HG03039 (cell line): Measurements from ENCODE around the gene FN3K.

Experiments used
- ATAC-seq: cut with Tn5 transposase; IDR thresholded peaks from one replicate; pipeline ENCODE4 v1.9.1; 2021; ENCODE audit warnings: mild to moderate bottlenecking, moderate library complexity; ENCODE audit not compliant: unreplicated experiment

FN3K gene

DNA sequence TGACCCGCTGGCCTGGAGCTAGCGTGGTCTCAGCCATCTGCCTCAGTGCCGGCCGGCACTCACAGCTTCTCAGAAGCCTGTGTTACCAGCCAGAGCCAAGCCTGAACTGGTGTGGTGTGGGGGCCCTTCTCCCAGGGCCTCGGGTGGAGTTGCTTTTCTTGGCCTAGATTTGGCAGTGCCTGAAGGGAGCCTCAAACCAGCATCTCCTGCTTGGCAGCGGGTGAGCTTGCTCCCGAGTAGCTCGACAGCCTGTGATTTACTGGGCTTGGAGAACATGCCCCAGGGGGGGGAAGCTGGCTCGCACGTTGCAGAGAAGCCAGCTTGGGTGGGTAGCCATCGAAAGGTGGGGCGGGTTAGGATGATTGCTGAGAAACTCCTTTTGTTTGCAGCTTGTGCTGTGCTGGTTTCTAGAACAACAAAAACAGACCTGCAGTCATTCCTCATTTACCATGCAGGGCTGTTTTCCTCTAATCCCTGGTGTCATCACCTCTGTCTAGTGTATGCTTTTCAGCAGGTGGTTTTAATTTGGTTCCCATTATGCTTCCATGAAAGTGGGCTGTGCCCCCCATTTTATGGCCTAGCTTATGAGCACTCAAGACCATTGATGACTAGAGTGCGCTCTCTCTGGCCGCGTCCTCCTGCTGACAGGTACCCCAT, 58.7 kb downstream of the FN3K start:
- ATAC-seq, result no peak

DNA sequence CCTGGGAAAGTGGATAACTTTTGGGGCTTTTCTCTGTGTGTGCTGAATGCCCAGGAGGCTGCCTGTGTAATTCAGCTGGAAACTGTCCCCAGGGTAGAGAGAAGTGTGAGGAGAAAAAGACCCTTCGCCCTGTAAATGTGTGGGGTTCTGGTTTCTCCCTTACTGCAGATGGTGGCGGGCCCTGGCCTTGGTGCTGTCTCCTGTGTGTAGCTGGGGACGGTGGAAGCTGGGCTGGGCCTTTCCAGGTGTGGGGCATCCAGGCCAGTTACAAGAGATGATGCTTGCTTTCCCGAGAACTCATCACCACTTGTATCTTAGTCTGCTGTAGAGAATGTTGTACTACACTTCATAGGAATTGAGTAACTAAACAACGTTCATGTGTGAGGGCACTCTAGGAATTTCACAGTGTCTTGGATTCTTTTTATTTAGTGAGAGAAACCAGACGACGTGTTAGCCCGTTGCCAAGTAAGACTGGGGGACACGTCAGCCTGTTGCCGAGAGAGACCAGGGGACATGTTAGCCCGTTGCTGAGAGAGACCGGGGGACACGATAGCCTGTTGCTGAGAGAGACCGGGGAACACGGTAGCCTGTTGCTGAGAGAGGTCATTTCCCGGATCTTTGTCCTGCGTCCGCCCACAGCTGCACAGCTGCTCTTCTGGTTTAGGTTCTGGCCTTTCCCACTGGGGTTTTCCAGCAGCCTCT, 59.5 kb downstream of the FN3K start:
- ATAC-seq, result no peak

DNA sequence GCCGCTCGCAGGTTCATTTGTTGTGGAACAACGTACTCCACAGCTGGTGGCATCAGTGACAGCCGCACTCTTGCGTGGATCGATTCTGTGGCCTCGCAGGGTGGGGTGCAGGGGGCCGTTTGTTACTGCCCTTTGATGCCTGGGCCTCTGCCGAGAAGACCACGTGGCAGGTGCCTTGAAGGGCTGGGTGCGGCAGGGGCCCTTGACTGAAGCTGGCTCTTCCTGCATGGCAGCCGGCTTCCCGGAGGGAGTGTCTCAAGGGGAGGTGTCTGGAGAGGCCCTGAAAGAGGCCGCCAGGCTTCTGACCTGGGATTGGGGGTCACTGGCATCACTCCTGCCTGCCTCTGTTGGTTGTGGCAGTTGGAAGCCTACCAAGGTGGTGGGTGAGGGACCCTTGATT, 60.2 kb downstream of the FN3K start:
- no peak for ATAC-seq

DNA sequence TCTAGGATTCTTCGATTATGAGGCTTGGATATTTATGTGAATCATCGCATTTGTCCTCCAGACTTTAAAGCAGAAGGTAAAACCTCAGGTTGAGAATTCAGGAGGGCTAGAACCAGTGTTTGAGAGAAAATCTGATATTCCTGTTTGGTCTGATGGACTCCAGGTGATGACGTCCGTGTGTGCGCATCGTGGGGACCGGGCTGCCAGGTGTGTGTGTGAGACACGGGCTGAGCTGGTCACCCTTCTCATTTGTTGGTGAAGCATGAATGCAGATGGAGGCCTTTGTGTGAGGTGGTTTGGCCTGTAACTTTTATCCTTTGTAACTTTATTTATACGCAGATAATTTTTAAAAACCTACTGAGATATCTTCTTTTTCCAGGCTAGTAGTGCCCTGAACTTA, 61.6 kb downstream of the FN3K start:
- ATAC-seq, result no peak

DNA sequence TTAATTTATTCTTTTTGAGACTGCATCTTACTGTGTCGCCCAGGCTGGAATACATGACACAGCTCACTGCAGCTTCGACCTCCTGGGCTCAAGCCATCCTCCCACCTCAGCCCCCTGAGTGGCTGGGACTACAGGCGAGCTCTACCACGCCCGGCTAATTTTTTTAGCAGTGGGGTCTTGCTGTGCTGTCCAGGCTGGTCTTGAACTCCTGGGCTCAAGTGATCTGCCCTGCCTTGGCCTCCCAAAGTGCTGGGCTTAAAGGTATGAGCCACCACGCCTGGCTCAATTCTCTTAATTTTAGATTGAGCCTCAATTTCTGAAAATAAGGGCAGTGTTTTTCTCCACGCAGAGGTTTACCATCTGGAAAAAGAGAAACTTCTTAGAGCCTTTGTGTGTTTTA, 63.3 kb downstream of the FN3K start:
- ATAC-seq, result no peak

DNA sequence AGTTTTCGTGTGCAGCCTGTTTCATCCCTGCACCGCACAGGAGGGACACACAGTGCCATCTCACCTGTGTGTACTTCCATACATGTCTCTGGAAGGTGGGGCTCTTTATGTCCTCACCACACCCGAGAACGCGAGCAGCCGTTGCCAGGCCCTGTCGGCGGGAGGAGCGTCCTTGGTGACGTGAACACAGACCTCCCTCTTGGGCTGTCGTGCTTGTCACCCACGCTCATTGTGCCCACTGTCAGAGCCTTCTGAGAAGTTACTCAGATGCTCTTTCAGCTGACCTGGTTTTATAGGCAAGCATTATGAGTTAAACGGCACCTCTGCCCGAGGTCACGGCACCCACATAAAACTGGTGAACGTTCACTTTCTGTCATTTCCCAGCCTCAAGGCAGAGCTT, 64.2 kb downstream of the FN3K start:
- ATAC-seq, result no peak
